Stimulated activated CD4-positive, alpha-beta T cell treated with anti-CD3 and anti-CD28 coated beads, Interleukin-12 subunit alpha, Interleukin-12 subunit beta, amount 100 ng/mL, for 4 hours (primary cell): Measurements from ENCODE around the gene ICE2.

Source experiments
- DNase-seq: peaks from one replicate; pipeline ENCODE4 v3.0.0-alpha.2; 2020

The ICE2 gene

GRCh38 chr15:60385620-60386552 is 93.1 kb downstream of the ICE2 start:
- no peak for DNase-seq

- DNase-seq = no peak
These were observed 94.3 kb downstream of the ICE2 start for GRCh38 chr15:60384526-60385126.

DNA sequence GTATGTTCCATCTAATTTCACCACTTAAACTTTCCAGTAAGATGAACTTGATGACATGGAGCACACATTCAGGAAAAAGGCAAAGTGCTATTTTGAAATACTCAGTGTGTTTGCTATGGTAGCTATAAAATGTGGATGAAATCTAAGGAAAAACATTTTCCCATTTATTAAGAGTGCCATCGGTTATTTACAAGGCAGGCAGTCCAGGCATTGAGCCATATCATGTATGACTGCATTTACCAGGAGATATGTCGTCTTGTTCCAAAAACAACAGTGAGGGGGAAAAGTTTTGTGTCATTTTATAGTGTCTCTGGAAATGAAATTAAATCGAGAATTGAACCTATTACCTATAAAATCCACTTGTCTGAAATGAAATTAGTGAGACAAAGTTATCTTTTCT is 94.9 kb downstream of the ICE2 start:
- DNase-seq = no peak

DNA sequence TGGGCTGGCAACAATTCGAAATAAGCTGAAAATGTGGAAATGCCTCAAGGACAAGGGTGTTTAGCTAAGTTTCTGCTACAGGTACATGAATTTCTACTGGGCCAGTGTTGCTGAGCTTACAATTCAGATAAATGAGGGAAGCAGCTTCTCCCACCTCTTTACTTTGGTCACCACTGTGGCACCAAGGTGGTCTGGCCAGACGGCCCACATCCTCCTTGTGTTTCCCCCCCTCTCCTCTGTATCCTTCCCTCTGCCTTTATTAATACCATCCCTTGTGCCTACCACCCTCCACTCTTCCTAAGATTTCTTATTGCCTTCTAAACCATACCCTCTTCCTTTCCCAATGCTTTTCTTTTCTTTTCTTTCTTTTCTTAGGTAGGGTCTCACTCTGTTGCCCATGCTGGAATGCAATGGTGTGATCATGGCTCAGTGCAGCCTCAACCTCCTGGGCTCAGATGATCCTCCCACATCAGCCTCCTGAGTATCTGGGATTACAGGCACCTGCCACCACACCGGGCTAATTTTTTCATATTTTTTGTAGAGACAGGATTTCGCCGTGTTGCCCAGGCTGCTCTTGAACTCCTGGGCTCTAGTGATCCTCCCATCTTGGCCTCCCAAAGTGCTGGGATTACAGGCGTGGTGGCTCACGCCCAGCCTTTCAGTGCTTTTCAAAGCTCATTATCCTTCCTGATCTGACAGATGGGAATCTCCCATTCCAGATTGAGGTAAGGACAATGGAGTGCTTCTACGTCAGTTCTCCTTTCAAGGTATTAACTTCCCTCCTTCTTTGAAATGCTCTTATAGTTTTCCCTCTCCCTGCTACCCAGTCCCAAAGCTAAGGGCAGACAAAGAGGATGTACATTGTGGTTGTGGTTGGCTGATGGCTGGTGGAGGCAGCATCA is 95.9 kb downstream of the ICE2 start:
- no peak for DNase-seq

GRCh38 chr15:60381148-60381788 is 97.7 kb downstream of the ICE2 start:
- DNase-seq = no peak

DNA sequence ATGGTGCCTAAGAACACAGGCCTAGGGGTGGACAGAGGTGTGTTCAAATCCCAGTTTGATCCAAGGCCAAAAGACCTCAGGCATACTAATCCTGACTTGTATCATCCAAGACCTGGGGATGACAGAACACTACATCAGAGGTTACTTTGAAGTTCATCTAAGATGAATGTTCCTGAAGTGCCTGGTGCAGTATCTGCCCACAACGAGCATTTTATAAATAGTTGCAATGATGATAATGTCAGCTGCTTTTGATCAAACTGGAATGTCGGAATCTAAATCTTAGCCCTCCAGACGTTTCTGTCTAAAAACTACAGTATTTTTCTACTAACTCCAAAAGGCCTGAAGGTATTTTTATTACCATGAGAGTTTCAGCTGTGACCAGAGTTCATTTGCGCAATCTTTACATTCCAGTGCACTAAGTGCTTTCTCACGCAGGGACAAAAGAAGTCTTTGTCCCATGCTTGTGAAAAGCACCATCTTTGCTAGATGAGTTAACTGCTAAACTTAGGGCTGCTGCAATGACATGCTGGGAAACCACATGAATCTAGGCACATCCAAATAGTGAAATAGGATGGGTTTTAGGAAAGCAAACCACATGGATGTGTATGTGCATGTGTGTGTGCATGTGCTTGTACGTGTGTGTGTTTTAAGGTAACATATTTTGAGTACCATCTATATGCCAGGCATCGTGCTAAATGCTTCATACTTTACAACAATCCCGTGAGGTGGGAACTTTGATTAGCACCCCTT is 99.2 kb downstream of the ICE2 start:
- no peak for DNase-seq

DNA sequence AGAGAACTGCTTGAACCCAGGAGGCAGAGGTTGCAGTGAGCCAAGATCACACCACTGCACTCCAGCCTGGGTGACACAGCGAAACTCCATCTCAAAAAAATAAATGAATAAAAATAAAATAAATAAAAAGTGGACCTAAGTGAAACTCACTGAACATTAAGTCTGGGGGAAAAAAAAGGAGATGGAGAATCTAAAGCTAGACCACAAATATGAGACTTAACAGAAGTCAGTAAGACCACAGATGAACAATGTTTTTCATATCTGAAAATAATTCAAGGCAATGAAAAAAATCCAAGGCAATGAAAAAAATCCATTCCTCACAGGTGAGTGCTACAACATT is 99.8 kb downstream of the ICE2 start:
- DNase-seq = no peak

DNA sequence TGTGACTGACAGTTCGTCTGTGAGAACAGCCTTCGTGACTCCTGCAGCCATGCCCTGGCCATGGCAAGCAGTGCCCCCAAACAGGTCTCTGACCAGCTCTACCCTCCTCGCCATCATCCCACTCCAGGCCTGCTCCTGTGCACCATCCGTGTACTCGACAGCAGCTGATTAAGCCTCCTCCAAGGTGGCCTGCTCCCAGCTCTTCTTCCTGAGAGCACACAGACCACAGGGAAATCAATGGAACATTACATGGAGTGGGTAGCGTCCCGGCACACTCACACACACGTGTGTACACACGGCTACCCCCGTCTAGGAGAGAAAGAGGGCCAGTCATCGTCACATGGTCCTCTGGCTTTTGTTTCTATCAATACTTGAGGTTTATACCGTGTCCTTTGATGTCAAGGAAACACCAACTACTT is 102.3 kb downstream of the ICE2 start:
- no peak for DNase-seq

DNA sequence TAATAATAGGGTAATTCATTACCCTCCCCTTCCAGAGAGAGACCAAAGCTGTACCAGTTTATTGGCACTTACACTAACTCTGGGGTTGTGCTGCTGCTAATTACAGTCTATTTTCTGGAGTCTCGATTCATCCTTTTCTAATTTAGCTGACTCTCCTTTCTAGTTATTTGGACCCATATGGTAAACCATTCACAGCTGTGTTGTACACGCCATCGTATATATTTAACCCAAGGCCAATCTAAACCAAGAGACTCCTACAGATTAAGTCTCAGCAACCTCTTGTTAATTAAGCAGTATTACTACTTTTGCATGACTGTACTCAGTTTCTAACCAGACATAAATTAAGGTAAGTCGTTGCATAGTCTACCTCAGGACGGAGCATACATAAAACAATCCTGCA is 103.6 kb downstream of the ICE2 start:
- no peak for DNase-seq

DNA sequence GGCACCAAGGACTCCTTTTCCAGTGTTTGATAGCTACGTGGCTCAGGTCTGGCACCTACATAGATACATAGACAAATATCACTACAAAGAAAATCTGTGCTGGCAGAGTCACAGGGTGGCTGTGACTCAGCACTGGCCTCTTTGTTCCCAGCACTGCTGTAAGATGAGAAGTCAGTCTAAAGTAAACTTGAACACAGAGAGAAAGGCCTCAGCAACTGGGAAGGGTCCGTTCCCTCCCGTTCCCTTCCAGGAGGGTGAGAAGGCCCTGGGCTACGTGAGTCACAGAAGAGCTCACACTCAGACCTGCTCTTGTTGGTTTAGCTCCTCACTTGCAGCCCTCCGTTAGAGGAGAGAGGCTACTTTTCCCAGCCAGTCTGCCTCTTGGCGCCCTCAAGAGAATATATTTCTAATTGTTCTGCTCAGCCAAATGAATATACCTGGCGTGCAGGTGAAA is 104.3 kb downstream of the ICE2 start:
- no peak for DNase-seq

- DNase-seq = no peak
These were observed 104.7 kb downstream of the ICE2 start for GRCh38 chr15:60374209-60374608.

- no peak for DNase-seq
These were observed 105.2 kb downstream of the ICE2 start for GRCh38 chr15:60373745-60374144.

DNA sequence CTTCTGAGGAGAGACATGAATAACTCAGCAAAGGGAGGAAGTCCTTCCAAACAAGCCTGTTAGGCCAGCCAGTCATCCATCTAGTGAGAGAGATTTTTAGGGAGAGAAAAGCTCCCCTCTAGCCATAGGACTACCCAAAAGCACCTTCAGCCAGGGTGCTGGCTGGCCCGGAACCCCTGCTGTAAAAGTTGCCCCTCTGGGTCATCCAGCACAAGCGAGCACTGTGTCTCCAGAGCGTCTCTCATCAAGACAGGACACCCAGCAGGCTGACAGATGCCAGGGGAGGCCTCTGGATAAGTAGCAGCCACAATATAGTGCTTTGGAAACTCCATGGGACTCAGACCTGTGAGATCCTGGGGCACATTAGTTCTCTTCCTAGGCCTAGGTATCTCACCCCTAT is 105.6 kb downstream of the ICE2 start:
- DNase-seq = no peak

DNA sequence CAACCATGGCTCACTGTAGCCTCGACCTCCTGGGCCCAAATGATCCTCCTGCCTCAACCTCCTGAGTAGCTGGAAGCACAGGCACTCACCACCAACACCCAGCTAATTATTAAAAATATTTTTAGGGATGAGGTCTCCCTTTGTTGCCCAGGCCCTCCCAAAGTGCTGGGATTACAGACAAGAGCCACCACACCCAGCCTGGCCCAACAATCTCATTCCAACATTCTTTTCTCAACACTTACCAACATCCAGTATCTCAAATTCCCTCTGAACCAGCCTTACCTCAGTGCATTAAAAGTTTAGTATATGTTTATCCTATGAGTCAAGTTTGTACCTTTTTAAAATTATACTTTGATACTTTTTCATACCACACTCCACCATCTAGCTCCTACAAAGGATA is 106.2 kb downstream of the ICE2 start:
- DNase-seq = no peak

DNA sequence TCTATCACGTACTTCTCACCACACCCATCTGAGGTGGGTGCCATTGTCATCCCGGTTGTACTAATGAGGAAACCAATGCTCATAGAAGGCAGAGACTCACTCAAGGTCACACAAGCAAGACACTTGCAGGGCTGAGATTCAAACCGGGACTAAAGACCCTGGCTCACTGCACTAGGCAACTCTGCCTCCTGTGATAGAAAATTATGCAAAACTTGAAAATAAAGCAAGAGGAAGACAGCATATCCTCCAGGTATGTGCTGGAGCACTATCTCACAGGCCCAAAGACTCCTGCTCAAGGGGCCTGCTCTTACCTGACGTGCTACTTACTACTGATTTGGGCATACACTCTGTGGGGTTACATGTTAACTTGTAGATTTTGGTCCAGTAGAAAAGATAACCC is 106.7 kb downstream of the ICE2 start:
- DNase-seq = no peak

DNA sequence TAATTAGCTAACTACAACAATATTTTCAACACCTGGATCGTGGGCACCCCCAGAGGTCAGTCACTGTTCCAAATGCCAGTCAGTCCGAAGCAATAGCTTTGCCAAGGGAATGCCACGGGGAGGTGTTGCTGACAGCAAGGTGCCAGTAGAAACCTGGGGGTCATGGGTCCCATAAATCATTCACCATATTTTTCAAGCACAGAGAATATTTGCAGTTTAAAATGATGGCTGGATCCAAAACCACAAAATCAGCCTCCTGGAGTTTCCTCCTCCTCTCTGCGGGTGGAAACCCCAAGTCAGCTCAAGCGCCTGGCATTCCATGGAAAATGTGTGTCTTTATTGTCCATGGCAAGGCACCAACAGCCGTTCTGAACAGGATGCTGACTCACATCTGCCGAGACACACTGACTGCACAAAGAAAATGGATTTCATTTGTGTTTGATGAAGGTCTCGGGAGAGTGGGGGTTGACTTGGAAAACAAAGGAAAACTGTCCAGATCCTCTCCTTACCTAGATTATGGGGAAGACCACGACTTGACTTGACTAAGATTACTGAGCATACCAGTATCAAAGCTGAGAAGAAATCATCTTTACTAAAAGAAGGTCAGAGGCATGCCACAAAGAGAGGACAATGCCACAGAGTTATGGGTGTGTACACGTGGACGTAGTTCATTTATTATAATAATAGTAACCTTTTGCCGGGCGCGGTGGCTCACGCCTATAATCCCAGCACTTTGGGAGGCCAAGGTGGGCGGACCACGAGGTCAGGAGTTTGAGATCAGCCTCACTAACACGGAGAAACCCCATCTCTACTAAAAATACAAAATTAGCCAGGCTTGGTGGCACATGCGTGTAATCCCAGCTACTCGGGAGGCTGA is 107.5 kb downstream of the ICE2 start:
- no peak for DNase-seq

GRCh38 chr15:60370869-60371136 is 108.1 kb downstream of the ICE2 start:
- DNase-seq = no peak

- no peak for DNase-seq
These were observed 108.7 kb downstream of the ICE2 start for GRCh38 chr15:60370105-60370868.

- no peak for DNase-seq
These were observed 109.2 kb downstream of the ICE2 start for GRCh38 chr15:60369696-60370095.
